GM18505 (cell line): ENCODE data around the gene TESK2.

Experiments used
- ATAC-seq: cut with Tn5 transposase; IDR thresholded peaks from one replicate; pipeline ENCODE4 v1.9.1; 2021; ENCODE audit not compliant: unreplicated experiment
- POLR2A ChIP-seq: IDR thresholded peaks from 4 replicates; pipeline ENCODE4 v1.6.1; 2011; ENCODE audit warnings: borderline replicate concordance; ENCODE audit not compliant: insufficient read depth, insufficient read length; ENCODE audit errors: extremely low read depth

TESK2 gene

GRCh38 chr1:45327644-45328515, 163.1 kb downstream of the TESK2 start:
- TF ChIP-seq POLR2A = no peak
- no peak for ATAC-seq

- peak; percentile 82 for TF ChIP-seq POLR2A
- ATAC-seq = no peak
Measured at GRCh38 chr1:45326627-45327623, 164.0 kb downstream of the TESK2 start, which contains the start of gene HPDL. Gene HPDL, plus strand, starts transcription at chr1:45326895. Its CDS starts 254 bp downstream, at chr1:45327149.

- no peak for TF ChIP-seq POLR2A
- ATAC-seq = no peak
Measured at GRCh38 chr1:45325851-45326506, 165.0 kb downstream of the TESK2 start.

GRCh38 chr1:45322486-45323040, 168.4 kb downstream of the TESK2 start:
- ATAC-seq = no peak

GRCh38 chr1:45321444-45321843, 169.5 kb downstream of the TESK2 start:
- no peak for TF ChIP-seq POLR2A
- no peak for ATAC-seq

More at GRCh38 chr1:45322486-45323040, 168.4 kb downstream of the TESK2 start:
- no peak for TF ChIP-seq POLR2A

GRCh38 chr1:45319761-45320160, 171.2 kb downstream of the TESK2 start:
- no peak for TF ChIP-seq POLR2A
- ATAC-seq = no peak

GRCh38 chr1:45317166-45317565, 173.8 kb downstream of the TESK2 start:
- TF ChIP-seq POLR2A = no peak
- no peak for ATAC-seq

- ATAC-seq = no peak
- no peak for TF ChIP-seq POLR2A
Measured at GRCh38 chr1:45314266-45314665, 176.7 kb downstream of the TESK2 start.

GRCh38 chr1:45306905-45307304, 184.1 kb downstream of the TESK2 start:
- no peak for TF ChIP-seq POLR2A
- ATAC-seq = no peak

GRCh38 chr1:45306319-45306718, 184.6 kb downstream of the TESK2 start:
- ATAC-seq = no peak
- no peak for TF ChIP-seq POLR2A

GRCh38 chr1:45305231-45305630, 185.7 kb downstream of the TESK2 start:
- TF ChIP-seq POLR2A = no peak
- ATAC-seq = no peak

- ATAC-seq = no peak
Measured at GRCh38 chr1:45304311-45305081, 186.5 kb downstream of the TESK2 start.

More at GRCh38 chr1:45304311-45305081, 186.5 kb downstream of the TESK2 start:
- no peak for TF ChIP-seq POLR2A
